ENCODE results near the gene HADHA.
"Not testable (repeated sequence)": the region's sequence is repeated elsewhere in the genome, so short reads cannot be mapped to it uniquely, and the experiment has no call there.

The HADHA gene

DNA sequence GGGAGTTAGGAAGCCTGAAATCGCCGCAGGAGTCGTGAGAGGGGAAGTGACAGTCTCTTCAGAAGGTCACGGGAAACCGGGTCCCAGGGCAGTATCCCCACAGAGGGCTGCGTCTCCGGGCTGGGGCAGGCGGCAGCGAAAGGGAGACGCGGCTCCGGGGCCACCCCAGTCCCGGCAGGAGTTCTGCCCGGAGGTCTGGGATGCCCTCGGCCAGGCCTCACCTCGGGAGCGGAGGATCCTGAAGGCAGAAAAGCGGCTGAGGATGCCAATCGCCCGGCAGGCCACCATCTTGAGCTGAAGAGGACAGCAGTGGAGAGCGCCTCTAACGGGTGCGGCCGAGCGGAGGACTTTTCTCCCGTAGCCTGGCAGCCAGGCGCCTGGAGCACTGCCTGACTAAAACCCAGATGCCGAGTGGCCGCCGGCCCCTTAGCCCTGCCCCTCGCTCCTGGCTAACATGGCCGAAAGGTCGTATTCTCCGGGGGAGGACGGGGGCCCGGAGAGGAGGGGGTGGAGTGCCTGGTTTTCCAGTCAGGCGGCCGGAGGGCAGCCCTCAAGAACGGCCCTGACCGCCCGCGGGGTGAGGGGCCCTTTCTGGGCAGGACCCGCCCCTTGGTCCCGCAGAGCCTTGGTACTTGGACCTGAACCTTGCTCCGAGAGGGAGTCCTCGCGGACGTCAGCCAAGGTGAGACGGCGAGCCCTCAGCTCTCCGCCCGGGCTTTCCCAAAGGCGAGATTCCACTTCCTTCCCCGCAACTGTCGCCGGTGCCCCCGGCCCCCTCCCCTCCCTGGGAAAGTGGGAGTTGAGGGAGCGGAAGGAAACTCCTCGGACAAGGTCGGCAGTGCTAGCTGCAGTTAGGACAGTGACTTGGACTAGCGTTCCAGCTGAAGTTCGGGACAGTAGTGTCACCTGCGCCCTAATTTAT, at the start of gene HADHA, which contains the start of gene HADHB:
HADHA (minus strand) TSS at position 324 of the 922 bp plus-strand sequence; CDS start at position 288, 36 bp downstream.
HADHB (plus strand) TSS at position 631 of the 922 bp plus-strand sequence. CDS start 9,316 bp downstream, outside the sequence.
- DNase-seq (ENCODE audit: low read depth in 3 of 3, low spot score in 1 of 3) = peak; percentile 63 to 76 (median 63)

DNA sequence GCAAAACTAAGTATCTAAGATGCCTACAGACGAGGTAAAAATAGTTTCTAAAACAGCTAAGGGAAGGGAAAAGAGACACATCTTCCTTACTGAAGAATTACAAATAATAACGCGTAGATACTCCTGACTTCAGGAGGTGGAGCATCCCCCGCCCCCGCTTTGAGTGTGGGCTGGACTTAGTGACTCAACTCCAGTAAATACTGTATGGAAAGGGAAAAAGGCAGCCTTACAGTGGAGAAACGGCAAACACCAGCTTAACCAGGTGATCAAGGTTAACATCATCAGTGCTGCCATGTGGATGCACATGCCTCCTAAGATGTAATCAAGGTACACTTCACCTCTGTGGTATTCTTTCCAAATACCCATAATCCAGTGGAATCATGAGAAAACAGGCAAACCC, 48.2 kb upstream of the HADHA start:
- no peak for DNase-seq (ENCODE audit: low read depth in 3 of 3, low spot score in 1 of 3)

DNA sequence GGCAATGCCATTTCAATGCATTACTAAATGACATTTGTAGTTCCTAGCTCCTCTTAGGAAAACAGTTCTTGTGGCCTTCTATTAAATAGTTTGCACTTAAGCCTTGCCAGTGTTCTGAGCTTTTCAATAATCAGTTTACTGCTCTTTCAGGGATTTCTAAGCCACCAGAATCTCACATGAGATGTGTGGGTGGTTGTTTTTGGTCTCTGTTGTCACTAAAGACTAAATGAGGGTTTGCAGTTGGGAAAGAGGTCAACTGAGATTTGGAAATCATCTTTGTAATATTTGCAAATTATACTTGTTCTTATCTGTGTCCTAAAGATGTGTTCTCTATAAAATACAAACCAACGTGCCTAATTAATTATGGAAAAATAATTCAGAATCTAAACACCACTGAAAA, 45.6 kb upstream of the HADHA start:
- DNase-seq (ENCODE audit: low read depth in 3 of 3, low spot score in 1 of 3) = no peak

DNA sequence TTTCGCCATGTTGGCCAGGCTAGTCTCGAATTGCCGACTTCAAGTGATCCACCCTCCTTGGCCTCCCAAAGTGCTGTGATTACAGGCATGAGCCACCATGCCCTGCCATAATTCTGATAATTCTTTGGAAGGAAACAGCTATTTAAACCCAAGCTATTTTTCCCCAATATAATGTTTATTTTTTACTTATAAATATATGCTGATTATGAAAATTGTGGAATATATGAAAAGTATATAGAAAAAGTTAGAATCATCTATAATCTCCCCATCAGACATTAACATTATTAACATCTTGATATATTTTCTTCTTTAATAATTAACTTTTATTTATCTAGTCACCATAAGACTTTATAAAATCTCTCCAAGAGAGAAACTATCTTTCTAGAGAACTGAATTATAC, 41.5 kb upstream of the HADHA start:
- DNase-seq (ENCODE audit: low read depth in 3 of 3, low spot score in 1 of 3) = no peak

DNA sequence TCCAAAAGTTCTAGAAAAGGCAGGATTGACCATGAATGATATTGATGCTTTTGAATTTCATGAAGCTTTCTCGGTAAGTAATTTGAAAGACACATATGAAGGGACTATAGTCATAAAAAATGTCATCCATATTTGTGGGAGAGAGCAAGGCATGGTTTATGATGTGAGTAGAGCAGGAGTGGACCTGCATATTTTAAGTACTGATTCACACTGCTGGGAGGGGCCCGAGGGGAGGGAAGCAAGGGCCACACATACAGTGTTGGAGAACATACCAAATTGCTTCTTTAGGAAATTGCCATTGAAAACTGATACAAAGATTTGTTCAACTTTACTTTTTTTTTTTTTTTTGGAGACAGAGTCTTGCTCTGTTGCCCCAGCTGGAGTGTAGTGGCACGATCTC, 39.7 kb upstream of the HADHA start:
- no peak for DNase-seq (ENCODE audit: low read depth in 3 of 3, low spot score in 1 of 3)

DNA sequence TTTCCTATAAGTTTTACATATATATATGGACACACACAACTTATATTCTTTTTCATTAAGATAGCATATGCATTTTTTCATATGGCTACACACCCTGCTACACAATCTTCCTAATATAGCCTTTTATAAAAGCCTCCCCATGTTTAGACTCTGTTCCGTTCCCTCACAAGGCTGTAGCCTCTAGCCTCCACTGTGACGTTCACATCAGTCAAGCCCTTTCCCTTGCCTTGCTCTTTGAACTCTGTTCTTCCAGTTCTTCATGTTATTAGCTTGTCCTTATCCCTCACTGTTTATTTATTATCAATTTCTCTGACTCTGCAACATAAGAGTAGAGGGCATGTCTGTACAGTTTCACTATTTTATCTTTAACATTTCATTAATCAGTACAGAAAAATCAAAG, 39.2 kb upstream of the HADHA start:
- DNase-seq (ENCODE audit: low read depth in 3 of 3, low spot score in 1 of 3) = no peak

DNA sequence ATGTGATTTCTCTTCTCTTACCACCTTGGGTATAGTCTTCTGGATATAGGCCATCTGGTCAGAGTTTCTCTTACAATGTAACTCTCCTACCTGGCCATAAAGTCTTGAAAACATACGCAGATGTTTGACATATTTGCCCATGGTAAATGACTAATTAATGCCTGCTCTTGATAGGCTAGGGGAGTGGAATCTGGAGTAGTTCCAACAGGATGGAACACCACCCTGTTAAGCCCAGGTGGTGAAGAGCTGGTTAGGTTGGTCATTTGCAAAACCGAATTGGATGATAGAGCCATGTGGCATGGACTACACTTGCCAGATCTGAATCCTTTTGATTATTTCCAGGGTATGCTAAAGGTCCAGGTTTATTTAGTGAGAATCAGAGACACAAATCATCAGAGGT, 36.8 kb upstream of the HADHA start:
- DNase-seq (ENCODE audit: low read depth in 3 of 3, low spot score in 1 of 3) = no peak

DNA sequence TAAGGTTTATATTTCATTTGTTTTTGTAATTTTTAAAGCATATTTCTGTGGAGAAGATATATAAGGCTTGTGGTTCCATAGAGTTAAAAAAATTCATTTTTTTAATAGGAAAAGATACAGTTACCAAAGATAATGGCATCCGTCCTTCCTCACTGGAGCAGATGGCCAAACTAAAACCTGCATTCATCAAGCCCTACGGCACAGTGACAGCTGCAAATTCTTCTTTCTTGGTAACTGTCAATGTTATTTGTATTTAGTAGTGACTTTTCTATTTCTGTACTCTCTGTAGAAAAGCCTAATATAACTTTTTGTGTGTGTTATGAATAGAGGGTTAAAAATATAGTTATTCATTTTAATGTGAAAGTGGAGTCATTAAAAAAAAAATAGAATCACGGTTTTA, 35.5 kb upstream of the HADHA start:
- DNase-seq (ENCODE audit: low read depth in 3 of 3, low spot score in 1 of 3) = no peak

DNA sequence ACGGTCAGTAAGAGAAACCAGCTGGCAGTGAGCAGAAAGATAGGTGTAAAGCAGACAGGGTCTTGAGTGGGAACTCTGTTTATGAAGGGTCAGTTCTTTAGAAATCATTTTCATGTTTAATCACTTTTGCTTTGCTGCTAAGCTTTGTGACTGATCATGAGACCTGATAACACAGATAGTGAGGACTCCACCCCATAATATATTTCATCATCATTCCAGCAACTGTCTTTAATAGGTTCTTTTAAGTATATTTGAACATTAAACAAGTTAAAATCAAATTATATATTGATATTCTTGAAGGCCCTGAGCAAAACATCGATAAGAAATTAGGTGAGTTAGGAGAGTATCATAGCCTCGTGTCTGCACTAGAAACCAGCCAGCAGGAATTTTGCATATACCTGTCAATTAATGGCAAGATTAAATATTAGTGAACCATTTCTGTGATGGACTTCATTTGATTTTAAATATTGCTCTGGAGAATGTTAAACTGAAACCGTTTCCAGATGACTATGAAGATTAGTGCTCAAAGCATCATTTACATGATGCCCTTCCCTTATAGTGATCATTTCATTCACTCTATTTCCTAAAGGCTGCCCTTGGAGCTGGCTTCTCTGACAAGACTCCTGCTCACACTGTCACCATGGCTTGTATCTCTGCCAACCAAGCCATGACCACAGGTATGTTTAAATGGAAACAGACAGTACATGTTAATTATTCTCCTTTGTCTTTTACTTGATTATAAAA, 32.2 kb upstream of the HADHA start:
- no peak for DNase-seq (ENCODE audit: low read depth in 3 of 3, low spot score in 1 of 3)

DNA sequence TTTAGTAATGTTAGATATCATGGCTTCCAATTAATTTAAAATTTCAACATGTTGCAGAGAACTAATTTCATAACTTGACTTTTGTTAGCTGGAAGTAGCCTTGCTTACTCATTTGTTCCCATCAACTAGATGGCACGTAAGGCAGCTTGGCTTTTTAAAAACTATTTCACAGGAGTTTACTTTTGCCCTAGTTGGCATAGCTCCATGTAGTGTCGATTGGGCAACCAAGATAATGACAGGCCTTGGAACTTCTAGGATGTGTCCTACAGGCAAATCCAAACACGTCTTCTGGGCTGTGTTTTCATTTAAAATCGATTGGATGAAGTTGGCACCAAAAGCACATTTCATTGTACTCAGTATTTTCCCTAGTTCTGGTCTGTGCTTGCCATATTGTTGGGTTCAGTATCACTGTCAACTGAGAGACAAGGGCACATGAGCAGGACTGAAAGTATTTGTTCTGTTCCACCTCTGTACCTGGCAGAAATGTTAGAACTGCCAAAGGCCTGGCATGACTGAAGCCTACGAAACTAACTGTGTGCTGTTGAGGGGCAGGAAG, 29.7 kb upstream of the HADHA start:
- no peak for DNase-seq (ENCODE audit: low read depth in 3 of 3, low spot score in 1 of 3)

DNA sequence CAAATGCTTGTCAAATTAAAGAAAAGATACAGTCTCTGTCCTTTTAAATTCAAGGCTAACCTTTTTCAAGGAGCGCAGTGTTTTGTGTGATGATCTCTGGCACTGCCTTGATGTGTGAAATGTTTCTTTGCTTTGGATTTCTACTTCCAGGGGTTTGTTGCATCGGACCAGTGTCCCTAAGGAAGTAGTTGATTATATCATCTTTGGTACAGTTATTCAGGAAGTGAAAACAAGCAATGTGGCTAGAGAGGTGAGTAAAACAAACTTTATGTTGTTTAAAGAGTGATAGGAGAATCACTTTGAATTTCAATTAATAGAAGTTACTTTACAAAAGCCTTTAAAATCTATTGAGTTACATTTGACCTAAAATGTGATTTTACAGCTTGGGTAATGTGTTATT, 29.1 kb upstream of the HADHA start:
- DNase-seq (ENCODE audit: low read depth in 3 of 3, low spot score in 1 of 3) = no peak

DNA sequence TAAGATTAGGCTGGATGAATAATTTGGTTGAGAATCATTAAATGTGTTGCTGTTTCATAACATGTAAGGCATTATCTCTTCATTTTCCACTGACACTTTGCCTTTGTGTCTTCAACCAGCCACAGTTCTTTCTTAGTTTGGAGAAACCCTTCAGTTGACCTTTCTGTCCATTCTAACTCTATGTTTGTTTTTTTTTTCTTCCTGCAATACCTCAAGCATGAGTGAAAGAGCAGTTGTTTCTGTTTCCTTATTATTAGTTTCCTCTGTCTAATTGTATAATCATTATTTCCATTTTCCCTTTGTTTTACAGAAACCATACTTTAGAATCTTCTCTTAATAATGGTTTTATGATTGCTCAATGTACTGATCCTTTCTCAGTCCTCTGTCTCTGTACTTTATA, 25.9 kb upstream of the HADHA start:
- DNase-seq (ENCODE audit: low read depth in 3 of 3, low spot score in 1 of 3) = no peak

DNA sequence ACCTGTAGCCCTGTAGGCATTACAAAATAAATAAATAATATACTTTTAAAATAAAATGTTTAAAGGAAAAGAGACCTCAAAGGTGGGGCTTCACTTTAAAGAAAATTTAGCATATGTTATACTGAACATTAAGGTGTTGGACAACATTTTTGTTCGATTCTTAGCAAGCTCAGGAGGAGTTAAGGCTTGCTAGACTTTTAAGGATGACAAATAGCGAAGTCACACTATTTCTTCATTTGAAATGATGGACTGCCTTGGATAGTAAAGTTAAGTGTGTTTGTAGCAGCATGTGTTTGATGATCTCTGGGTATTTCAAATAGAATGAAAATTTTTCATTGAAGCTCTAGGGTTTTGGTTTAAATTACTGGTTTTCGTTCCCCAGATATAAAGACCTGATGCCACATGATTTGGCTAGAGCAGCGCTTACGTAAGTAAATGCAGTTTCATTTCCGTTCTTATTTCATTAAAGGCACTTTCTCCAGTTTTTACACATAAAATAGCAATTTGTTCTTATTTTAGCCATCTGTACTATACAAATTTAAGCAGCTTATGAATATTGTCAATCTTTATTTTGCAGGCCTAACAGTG, 25.2 kb upstream of the HADHA start:
- no peak for DNase-seq (ENCODE audit: low read depth in 3 of 3, low spot score in 1 of 3)

DNA sequence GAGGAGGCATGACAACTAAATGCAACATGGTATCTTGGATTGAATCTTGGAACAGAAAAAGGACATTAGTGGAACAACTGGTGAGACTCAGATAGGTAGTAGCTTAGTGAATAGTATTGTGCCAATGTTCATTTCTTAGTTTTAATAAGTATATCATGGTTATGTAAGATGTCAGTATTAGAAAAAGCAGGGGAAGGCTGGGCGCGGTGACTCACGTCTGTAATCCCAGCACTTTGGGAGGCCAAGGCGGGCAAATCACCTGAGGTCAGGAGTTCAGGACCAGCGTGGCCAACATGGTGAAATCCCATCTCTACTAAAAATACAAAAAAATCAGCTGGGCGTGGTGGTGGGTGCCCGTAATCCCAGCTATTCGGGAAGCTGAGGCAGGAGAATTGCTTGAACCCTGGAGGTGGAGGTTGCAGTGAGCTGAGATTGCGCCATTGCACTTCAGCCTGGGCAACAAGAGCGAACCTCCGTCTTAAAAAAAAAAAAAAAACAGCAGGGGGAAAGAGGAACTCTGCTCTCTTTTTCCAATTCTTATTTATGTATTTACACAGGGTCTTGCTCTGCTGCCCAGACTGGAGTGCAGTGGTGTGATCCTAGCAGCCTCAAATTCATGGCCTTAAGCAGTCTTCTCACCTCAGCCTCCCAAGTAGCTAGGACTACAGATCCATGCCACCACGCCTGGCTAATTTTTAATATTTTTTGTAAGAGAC, 24.4 kb upstream of the HADHA start:
- DNase-seq (ENCODE audit: low read depth in 3 of 3, low spot score in 1 of 3) = not testable (repeated sequence)

DNA sequence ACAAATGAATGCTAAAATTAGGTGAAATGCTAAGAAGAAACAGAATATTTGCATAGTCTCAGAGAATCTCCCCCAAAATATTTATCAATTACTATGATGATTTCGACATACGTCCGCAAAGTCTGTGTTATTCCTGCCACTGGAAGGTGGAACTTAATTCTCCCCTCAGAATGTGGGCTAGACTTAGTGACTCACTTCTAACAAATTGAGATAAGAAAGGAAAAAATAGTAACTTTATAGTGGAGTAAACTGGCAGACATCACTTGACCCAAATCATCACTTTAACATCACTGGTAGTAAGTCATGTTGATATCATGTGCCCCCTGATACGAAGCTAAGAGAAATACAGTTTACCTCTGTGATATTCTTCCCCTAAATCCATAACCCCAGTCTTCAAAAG, 23.8 kb upstream of the HADHA start:
- no peak for DNase-seq (ENCODE audit: low read depth in 3 of 3, low spot score in 1 of 3)

DNA sequence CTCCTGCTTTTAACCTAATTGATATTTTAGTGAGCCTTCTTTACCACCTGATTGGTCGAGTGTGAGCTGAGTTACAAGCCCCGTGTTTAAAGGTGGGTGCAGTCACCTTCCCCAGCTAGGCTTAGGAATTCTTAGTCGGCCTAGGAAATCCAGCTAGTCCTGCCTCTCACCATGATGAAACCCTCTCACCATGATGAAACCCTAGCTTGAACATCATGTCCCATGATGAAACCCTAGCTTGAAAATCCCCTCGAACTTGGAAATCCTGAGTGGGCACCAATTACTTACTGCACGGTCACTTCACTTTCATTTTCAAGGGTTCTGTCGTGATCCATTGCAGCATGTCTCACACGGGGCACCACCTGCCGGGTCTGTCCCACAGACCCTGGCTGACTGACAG, 14.4 kb upstream of the HADHA start:
- DNase-seq (ENCODE audit: low read depth in 3 of 3, low spot score in 1 of 3) = not testable (repeated sequence)

DNA sequence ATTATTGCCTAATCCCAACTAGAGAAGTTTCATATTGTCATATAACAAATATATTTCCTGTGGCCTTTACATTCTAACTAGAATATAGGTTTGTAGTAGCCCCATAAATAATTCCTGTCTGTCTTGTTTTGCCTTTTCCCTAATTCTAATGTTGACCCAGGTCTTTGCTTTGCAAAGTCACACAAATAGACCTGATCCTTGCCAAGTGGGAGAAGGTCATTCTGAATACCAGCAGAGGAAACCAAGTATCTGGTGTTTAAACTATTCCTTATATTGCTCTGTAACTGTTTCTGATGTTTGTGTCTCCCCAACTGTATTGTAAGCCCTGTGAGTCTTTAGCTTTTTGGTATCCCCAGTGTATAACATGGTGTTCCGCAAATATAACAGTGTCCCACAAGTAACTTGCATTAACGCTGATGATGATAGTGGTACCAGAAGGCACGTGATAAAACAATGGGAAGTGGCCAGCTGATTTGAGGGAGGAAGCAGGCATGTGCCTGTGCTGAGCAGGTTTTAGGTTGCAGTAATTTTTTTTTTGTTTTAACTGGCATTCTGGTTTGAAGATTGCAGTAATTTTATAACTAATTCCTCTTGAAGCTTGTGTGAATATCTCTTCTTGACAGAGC, 11.4 kb upstream of the HADHA start:
- no peak for DNase-seq (ENCODE audit: low read depth in 3 of 3, low spot score in 1 of 3)

DNA sequence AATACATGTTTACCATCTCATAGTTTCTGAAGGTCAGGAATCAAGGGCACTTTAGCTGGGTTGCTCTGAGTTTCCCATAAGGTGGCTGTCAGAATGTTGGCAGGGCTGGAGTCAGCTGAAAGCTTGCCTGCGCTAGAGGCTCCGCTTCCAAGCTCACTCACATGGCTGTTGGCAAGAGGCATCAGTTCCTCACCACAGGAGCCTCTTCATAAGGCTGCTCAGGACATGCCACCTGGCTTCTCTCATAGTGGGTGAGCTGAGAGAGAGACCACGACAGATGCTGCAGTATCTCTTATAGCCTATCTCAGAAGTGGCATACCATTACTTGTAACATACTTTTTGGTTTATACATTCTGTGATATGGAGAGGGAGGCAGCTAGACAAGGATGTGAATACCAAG, 7.5 kb upstream of the HADHA start:
- DNase-seq (ENCODE audit: low read depth in 3 of 3, low spot score in 1 of 3) = no peak

DNA sequence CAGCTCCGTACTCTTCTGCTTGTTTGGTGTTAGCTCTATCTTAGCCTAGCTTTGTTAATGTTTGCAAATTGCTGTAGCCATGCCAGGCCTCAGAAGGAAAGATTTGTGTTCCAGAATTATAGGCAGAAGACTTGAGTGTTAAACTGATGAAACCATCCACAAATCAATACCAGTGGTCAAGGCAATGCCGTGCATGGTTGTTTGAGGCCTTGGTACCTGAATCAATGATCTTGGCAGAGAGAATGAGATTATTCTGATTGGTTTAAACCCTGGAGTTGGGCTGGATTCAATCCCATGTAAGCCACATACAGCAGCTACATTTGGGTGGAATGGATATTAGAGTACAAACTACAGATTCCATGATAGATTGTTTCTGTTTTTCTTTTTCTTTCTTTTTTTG, 5.2 kb upstream of the HADHA start:
- no peak for DNase-seq (ENCODE audit: low read depth in 3 of 3, low spot score in 1 of 3)

DNA sequence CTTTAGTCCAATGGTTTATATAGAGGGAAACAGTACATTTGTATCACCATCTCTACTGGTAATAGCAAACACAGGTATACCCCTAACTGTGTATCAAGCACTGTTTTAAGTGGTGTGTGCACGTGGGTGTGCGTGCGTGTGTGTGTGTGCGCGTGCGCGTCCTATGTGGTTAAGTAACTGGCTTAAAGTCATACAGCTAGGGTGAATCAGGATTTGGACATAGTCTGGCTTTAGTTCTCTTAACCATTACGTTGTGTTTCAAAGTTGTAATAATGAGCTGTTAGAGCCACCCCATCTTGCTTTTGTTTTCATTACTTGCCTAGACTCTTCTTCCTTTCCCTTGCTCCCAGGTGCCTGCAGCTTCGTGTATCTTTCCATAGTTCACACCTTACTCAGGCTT, 2.4 kb upstream of the HADHA start:
- no peak for DNase-seq (ENCODE audit: low read depth in 3 of 3, low spot score in 1 of 3)
